WTC11 (cell line): ENCODE data around the gene EDDM13. TPM values are rescaled to one million over a fixed set of nuclear protein-coding genes. Genes with fewer than 3 reads are reported as not detected.

Source experiments
- ATAC-seq: fragments of 200-7000 bp; cut with Tn5 transposase; 2 replicates; pipeline ENCODE4 v1.10.0; 2021; ENCODE audit warnings: mild to moderate bottlenecking, moderate library complexity
- CTCF ChIA-PET: fragments of 300-600 bp; sonication (Branson Sonifier 250); formaldehyde crosslinking; loops from one replicate; lab custom pipeline; 2021; ENCODE audit warnings: antibody characterized with exemption; lab: Charles Lee
- POLR2A ChIA-PET: fragments of 350-600 bp; sonication (Branson Sonifier 250); formaldehyde crosslinking; loops from one replicate; lab custom pipeline; 2021; ENCODE audit warnings: antibody characterized with exemption; lab: Charles Lee
- DNase-seq: peaks from one replicate; pipeline ENCODE4 v3.0.0; 2021; ENCODE audit warnings: low spot score
- H3K27ac Mint-ChIP-seq: 2 replicates; pipeline ENCODE4 v1.8.0; 2021; ENCODE audit warnings: mixed read lengths
- H3K27me3 Mint-ChIP-seq: 2 replicates; pipeline ENCODE4 v1.8.0; 2021; ENCODE audit warnings: low read depth, mild to moderate bottlenecking, moderate library complexity, mixed read lengths
- H3K36me3 Mint-ChIP-seq: 2 replicates; pipeline ENCODE4 v1.8.0; 2021; ENCODE audit warnings: mixed read lengths
- H3K4me1 Mint-ChIP-seq: 2 replicates; pipeline ENCODE4 v1.8.0; 2022; ENCODE audit warnings: mixed read lengths
- H3K4me3 Mint-ChIP-seq: 2 replicates; pipeline ENCODE4 v1.8.0; 2021; ENCODE audit warnings: mild to moderate bottlenecking, moderate library complexity, mixed read lengths
- H3K9me3 Mint-ChIP-seq: 2 replicates; pipeline ENCODE4 v1.8.0; 2021; ENCODE audit warnings: mixed read lengths
- ELF4 ChIP-seq: sonication (generic); formaldehyde crosslinking; IDR thresholded peaks from 2 replicates; pipeline ENCODE4 v1.8.1; 2022; ENCODE audit warnings: low read depth, mild to moderate bottlenecking, moderate library complexity, missing genetic modification reagents
- EMX1 ChIP-seq: fragments of 250-450 bp; sonication (Bioruptor Pico); IDR thresholded peaks from 2 replicates; pipeline ENCODE4 v1.8.0; 2021; ENCODE audit warnings: mild to moderate bottlenecking
- FOXP1 ChIP-seq: sonication (generic); formaldehyde crosslinking; IDR thresholded peaks from 2 replicates; pipeline ENCODE4 v1.8.0; 2022; ENCODE audit warnings: missing genetic modification reagents, mild to moderate bottlenecking, moderate library complexity, borderline replicate concordance
- IRF2 ChIP-seq: sonication (generic); formaldehyde crosslinking; IDR thresholded peaks from 2 replicates; pipeline ENCODE4 v1.8.0; 2022; ENCODE audit warnings: low read depth, missing genetic modification reagents, borderline replicate concordance
- MXD4 ChIP-seq: fragments of 250-450 bp; sonication (Bioruptor Pico); IDR thresholded peaks from 2 replicates; pipeline ENCODE4 v1.8.0; 2021; ENCODE audit warnings: mild to moderate bottlenecking, moderate library complexity, borderline replicate concordance
- NFYB ChIP-seq: sonication (generic); formaldehyde crosslinking; conservative IDR thresholded peaks from 2 replicates; pipeline ENCODE4 v1.8.0; 2022; ENCODE audit warnings: low read depth, missing genetic modification reagents
- RORB ChIP-seq: fragments of 250-450 bp; sonication (Bioruptor Pico); IDR thresholded peaks from 2 replicates; pipeline ENCODE4 v1.9.0; 2021; ENCODE audit warnings: mild to moderate bottlenecking
- TEAD4 ChIP-seq: sonication (generic); formaldehyde crosslinking; IDR thresholded peaks from 2 replicates; pipeline ENCODE4 v1.8.0; 2022; ENCODE audit warnings: mild to moderate bottlenecking, missing genetic modification reagents
- TP53 ChIP-seq: sonication (generic); formaldehyde crosslinking; IDR thresholded peaks from 2 replicates; pipeline ENCODE4 v1.8.1; 2023; ENCODE audit warnings: mild to moderate bottlenecking, missing genetic modification reagents
- total RNA-seq: library from RNA; stranded (reverse); gene quantifications from 3 replicates; pipeline ENCODE4 v1.2.3, GENCODE V29; 2021
- TF ChIP-seq, protein P1 (sequence below): sonication (generic); formaldehyde crosslinking; IDR thresholded peaks from 2 replicates; pipeline ENCODE4 v1.8.0; 2023; ENCODE audit warnings: missing genetic modification reagents
- TF ChIP-seq, protein P2 (sequence below): sonication (generic); formaldehyde crosslinking; IDR thresholded peaks from 2 replicates; pipeline ENCODE4 v1.8.1; 2022; ENCODE audit warnings: low read depth, missing genetic modification reagents, borderline replicate concordance
- TF ChIP-seq, protein P3 (sequence below): sonication (generic); formaldehyde crosslinking; conservative IDR thresholded peaks from 2 replicates; pipeline ENCODE4 v1.8.1; 2022; ENCODE audit warnings: mild to moderate bottlenecking, missing genetic modification reagents
- TF ChIP-seq, protein P4 (sequence below): sonication (generic); formaldehyde crosslinking; IDR thresholded peaks from 2 replicates; pipeline ENCODE4 v1.8.1; 2023; ENCODE audit warnings: mild to moderate bottlenecking, missing genetic modification reagents
- TF ChIP-seq, protein P5 (sequence below): fragments of 250-450 bp; sonication (Bioruptor Pico); IDR thresholded peaks from 2 replicates; pipeline ENCODE4 v1.9.0; 2021; ENCODE audit warnings: mild to moderate bottlenecking, borderline replicate concordance
- TF ChIP-seq, protein P6 (sequence below): sonication (generic); formaldehyde crosslinking; IDR thresholded peaks from 2 replicates; pipeline ENCODE4 v1.8.1; 2023; ENCODE audit warnings: mild to moderate bottlenecking, missing genetic modification reagents, moderate library complexity

Gene EDDM13
- total RNA-seq, 1 experiment from 2014 or later, result not detected

DNA sequence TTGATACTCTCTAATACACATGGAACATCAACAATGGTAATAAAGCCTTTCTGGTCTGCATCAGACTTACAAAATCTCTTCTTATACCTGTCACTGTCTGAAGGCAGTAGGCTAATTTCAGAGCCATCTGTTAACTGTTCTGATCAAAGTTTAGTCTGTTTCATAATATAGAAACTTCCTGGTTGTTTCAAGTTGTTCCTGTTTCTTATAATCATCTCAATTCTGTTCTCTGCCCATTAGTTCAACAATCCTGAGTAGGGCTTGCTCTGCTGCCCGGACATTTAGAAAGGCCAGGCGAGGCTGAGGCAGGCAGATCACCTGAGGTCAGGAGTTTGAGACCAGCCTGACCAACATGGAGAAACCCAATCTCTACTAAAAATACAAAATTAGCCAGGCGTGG lies 47.4 kb downstream of the EDDM13 start:
- H3K9me3 Mint-ChIP-seq, result peaks cover 11% of the 10 kb centered on the region
- TF ChIP-seq NFYB, result no peak
- no peak for TF ChIP-seq TP53 (CRISPR knock-in tag)
- TF ChIP-seq TEAD4 (CRISPR knock-in tag), result no peak
- no peak for TF ChIP-seq RORB
- TF ChIP-seq, protein P1, sequence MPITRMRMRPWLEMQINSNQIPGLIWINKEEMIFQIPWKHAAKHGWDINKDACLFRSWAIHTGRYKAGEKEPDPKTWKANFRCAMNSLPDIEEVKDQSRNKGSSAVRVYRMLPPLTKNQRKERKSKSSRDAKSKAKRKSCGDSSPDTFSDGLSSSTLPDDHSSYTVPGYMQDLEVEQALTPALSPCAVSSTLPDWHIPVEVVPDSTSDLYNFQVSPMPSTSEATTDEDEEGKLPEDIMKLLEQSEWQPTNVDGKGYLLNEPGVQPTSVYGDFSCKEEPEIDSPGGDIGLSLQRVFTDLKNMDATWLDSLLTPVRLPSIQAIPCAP, result no peak
- TF ChIP-seq, protein P2, sequence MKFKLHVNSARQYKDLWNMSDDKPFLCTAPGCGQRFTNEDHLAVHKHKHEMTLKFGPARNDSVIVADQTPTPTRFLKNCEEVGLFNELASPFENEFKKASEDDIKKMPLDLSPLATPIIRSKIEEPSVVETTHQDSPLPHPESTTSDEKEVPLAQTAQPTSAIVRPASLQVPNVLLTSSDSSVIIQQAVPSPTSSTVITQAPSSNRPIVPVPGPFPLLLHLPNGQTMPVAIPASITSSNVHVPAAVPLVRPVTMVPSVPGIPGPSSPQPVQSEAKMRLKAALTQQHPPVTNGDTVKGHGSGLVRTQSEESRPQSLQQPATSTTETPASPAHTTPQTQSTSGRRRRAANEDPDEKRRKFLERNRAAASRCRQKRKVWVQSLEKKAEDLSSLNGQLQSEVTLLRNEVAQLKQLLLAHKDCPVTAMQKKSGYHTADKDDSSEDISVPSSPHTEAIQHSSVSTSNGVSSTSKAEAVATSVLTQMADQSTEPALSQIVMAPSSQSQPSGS (CRISPR knock-in tag), result no peak
- TF ChIP-seq MXD4, result no peak
- TF ChIP-seq, protein P3, sequence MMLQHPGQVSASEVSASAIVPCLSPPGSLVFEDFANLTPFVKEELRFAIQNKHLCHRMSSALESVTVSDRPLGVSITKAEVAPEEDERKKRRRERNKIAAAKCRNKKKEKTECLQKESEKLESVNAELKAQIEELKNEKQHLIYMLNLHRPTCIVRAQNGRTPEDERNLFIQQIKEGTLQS, result no peak
- TF ChIP-seq, protein P4, sequence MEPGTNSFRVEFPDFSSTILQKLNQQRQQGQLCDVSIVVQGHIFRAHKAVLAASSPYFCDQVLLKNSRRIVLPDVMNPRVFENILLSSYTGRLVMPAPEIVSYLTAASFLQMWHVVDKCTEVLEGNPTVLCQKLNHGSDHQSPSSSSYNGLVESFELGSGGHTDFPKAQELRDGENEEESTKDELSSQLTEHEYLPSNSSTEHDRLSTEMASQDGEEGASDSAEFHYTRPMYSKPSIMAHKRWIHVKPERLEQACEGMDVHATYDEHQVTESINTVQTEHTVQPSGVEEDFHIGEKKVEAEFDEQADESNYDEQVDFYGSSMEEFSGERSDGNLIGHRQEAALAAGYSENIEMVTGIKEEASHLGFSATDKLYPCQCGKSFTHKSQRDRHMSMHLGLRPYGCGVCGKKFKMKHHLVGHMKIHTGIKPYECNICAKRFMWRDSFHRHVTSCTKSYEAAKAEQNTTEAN, result no peak
- TF ChIP-seq, all 79 proteins: peak for 0
- Mint-ChIP-seq H3K4me1 (peaks cover 6% of the 10 kb centered on the region; the same call in 1 of the 2 replicates), H3K4me3 (no peak overlapping the region), H3K36me3 (peaks cover 4% of the 10 kb centered on the region; the same call in 1 of the 2 replicates), H3K27ac (no peak overlapping the region), H3K27me3 (peaks cover 9% of the 10 kb centered on the region)
- CTCF ChIA-PET, result no interaction called here
- DNase-seq (no peak), ATAC-seq (no peak)
- POLR2A ChIA-PET, result interaction anchor here (0.6 kb wide), 1 partner anchor 456 kb away, joined by 7 read pairs; no protein-coding TSS in a partner anchor

DNA sequence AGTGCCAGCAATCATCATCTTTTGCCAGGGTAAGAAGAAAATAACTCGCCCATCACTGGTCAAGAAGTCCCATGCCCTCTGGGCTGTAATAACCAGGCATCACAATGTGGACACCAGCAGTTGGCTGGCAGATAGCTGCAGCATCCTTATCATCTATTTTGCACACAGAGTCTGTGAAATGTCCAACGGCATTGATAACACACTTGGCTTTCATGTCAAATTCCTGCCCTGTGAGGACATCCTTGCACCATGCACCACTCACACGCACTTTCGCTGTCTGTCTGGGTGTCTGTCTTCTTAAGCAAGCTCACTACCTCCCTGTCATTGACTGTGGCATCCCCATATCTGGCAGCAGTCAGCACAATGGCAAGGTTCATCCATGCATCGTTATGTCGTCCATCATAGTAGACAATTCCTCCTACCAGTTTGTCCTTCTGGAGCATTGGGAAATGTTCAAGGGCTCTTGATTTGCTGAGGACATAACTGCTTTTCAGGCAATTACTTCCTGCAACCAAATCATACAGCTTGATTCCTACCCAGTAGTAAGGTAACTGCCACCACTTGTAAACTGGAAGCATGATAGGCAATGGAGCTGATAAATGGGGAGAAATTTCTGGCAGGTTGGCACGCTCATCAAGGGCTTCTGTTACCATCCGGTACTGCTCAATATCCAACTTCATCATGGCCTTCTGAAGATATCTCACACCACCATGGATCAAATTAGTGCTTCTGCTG lies 48.9 kb downstream of the EDDM13 start:
- peaks cover 19% of the 10 kb centered on the region for H3K9me3 Mint-ChIP-seq
- TF ChIP-seq FOXP1 (CRISPR knock-in tag), result no peak
- no peak for TF ChIP-seq EMX1 (CRISPR knock-in tag)
- TF ChIP-seq, protein P5, sequence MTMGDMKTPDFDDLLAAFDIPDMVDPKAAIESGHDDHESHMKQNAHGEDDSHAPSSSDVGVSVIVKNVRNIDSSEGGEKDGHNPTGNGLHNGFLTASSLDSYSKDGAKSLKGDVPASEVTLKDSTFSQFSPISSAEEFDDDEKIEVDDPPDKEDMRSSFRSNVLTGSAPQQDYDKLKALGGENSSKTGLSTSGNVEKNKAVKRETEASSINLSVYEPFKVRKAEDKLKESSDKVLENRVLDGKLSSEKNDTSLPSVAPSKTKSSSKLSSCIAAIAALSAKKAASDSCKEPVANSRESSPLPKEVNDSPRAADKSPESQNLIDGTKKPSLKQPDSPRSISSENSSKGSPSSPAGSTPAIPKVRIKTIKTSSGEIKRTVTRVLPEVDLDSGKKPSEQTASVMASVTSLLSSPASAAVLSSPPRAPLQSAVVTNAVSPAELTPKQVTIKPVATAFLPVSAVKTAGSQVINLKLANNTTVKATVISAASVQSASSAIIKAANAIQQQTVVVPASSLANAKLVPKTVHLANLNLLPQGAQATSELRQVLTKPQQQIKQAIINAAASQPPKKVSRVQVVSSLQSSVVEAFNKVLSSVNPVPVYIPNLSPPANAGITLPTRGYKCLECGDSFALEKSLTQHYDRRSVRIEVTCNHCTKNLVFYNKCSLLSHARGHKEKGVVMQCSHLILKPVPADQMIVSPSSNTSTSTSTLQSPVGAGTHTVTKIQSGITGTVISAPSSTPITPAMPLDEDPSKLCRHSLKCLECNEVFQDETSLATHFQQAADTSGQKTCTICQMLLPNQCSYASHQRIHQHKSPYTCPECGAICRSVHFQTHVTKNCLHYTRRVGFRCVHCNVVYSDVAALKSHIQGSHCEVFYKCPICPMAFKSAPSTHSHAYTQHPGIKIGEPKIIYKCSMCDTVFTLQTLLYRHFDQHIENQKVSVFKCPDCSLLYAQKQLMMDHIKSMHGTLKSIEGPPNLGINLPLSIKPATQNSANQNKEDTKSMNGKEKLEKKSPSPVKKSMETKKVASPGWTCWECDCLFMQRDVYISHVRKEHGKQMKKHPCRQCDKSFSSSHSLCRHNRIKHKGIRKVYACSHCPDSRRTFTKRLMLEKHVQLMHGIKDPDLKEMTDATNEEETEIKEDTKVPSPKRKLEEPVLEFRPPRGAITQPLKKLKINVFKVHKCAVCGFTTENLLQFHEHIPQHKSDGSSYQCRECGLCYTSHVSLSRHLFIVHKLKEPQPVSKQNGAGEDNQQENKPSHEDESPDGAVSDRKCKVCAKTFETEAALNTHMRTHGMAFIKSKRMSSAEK (CRISPR knock-in tag), result no peak
- TF ChIP-seq, protein P6, sequence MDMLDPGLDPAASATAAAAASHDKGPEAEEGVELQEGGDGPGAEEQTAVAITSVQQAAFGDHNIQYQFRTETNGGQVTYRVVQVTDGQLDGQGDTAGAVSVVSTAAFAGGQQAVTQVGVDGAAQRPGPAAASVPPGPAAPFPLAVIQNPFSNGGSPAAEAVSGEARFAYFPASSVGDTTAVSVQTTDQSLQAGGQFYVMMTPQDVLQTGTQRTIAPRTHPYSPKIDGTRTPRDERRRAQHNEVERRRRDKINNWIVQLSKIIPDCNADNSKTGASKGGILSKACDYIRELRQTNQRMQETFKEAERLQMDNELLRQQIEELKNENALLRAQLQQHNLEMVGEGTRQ (CRISPR knock-in tag), result no peak
- no peak for TF ChIP-seq ELF4 (CRISPR knock-in tag)
- no peak for TF ChIP-seq IRF2 (CRISPR knock-in tag)
- DNase-seq (no peak), ATAC-seq (no peak)
- ChIA-PET CTCF (interaction anchor here (1.0 to 2.3 kb wide), 3 partner anchors 11 to 69 kb away, joined by 3 to 12 read pairs (median 4); no protein-coding TSS in a partner anchor), POLR2A (no interaction called here)
- no peak overlapping the region for H3K4me3 Mint-ChIP-seq
- peaks cover 9% of the 10 kb centered on the region for H3K27me3 Mint-ChIP-seq
- H3K36me3 Mint-ChIP-seq, result peaks cover 4% of the 10 kb centered on the region; the same call in 1 of the 2 replicates
- H3K4me1 Mint-ChIP-seq, result no peaks in the 10 kb centered on the region
- H3K27ac Mint-ChIP-seq, result no peak overlapping the region
